HG02884 (cell line): ENCODE data around the gene EXOC3.

ENCODE experiments used
- ATAC-seq: cut with Tn5 transposase; IDR thresholded peaks from one replicate; pipeline ENCODE4 v1.9.1; 2021; ENCODE audit warnings: mild to moderate bottlenecking, moderate library complexity; ENCODE audit not compliant: unreplicated experiment

EXOC3 gene

GRCh38 chr5:437281-437771, 5.7 kb upstream of the EXOC3 start:
- ATAC-seq, result no peak

GRCh38 chr5:438481-438981, 4.4 kb upstream of the EXOC3 start:
- no peak for ATAC-seq

- ATAC-seq, result no peak
Observed at GRCh38 chr5:439181-439580, 3.8 kb upstream of the EXOC3 start.

DNA sequence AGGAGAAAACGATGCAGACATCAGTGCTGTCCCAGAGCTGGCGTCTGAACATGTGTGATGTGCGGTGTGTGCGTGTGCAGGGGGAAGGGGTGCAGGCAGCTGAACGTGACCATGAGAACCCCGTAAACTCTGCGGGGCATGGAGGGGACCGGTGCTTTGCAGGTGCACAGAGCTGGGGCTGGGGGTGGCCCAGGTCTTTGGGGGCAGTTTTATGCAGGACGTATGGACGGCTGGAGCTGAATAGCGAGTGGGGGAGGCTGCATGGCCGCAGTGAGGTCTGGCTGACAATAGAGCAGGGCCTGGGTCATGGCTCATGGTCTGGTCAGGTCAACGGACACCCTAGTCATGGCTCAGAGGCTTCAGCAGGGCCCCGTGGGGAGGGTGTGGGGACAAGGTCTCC, 3.3 kb upstream of the EXOC3 start:
- ATAC-seq, result no peak

DNA sequence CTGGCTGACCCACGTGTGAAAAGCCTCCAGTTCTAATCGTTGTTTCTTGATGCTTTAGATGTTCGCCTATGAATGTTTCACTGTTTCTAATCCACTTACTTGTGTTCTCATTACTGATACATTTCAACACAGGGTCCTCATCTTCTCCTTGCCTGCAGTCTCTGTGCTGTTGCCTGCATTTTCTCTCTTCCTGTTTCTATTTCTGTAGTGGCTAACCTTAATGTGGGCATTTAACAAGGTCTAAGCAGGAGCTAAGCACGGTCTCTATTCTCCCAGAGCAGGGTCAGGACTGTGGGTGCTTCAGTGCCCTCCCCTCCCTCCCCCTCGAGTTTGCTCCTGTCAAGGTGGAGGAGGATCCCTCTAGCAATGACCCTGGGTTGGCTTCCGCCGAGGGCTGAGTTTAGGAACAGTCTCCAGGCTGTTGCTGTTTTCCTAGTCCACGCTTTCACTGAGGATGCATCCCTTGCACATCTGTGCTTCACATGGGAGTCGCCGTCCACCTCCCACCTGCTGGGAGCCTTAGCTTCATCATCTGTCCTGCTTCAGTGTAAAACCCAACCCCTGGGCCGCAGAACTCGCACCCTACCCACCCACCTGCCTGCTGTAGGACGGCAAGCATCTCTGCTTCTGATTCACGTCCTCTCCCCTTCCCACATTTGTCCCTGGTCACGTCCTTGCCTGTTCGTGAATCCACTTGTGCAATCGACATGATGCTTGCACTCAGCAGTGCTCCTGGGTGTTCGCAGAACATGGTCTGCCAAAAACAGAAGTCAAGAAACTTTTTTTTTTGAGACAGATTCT, 2.4 kb upstream of the EXOC3 start:
- ATAC-seq, result no peak

- ATAC-seq, result no peak
Observed at GRCh38 chr5:441996-442334, 1.0 kb upstream of the EXOC3 start.

DNA sequence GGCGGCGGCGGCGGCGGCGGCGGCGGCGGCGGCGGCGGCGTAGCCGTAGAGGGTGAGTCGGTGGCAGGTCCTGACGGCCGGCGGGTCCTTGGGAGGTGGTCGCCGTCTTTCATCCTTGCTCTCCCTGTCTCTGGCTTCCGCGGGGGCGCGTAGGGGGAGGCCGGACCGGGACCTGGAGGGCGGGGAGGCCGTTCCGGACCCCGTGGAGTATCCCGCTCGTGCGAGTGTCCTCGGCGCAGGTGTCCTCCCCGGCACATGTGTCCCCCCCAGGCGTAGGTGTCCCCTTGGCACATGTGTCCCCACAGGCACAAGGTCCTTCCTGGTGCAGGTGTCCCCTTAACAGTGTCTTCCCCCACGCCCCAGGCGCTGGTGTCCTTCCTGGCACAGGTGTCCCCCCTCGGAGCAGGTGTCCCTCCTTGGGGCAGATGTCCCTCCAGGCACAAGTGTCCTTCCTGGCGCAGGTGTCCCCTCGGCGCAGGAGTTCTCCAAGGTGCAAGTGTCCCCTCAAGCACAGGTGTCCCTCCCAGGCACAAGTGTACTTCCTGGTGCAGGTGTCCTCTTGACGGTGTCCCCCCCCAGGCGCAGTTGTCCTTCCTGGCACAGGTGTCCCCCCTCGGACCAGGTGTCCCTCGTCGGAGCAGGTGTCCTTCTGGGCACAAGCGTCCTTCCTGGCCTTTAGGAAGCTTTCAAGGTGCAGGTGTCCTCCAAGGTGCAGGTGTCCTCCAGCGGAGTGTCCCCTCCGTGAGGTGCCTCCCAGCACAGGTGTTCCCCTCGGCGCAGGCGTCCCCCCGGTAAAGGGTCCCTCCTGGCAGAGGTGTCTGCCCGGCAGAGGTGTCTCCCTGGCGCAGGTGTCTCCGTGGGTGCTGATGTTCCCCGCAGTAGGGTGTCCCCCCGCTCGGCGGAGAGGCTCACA, 519 bp downstream of the EXOC3 start:
- peak; percentile 3 for ATAC-seq

DNA sequence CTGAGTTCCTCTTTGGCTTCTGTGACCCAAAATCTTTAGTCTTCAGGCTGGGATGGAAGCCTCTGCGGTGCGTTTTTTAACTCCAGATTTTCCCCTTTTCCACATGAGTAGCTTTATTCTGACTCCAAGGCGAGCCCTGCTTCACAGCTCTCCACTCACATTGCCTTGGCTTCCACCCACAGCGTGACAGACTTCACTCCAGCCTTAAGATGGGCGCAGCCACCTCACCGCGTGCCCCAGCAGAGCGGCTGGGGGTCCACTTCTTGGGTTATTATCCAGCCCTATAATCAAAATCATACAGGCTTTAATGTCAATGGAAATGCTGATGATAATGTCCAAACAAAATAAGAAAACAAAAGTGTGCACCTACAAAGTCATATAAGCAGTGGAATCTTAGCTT, 1.2 kb downstream of the EXOC3 start:
- no peak for ATAC-seq

- ATAC-seq, result no peak
Observed at GRCh38 chr5:445591-445990, 2.6 kb downstream of the EXOC3 start.

DNA sequence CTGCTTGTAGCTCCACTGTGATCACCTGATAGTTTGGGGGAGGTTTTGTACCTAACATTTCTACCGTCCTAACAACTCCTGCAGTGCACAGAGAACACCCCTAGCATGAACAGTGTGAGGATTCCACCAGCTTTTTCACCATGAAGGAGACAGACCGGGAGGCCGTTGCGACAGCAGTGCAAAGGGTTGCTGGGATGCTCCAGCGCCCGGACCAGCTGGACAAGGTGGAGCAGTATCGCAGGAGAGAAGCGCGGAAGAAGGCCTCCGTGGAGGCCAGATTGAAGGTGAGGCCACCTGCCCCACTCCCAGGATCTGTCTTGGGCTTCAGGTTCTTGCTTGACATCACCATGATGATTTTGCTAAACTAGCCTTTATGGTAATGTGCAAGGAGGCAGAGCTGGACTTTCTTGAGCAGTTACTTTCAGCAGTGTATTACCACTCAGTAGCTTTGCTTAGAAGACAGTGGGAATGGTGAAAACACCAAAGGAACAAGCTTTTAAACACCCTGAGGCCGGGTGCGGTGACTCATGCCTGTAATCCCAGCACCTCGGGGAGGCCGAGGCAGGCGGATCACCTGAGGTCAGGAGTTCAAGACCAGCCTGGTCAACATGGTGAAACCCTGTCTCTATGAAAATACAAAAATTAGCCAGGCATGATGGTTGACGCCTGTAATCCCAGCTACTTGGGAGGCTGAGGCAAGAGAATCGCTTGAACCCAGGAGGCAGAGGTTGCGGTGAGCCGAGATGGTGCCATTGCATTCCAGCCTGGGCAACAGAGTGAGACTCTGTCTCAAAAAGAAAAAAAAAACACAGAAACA, 3.3 kb downstream of the EXOC3 start:
- no peak for ATAC-seq

DNA sequence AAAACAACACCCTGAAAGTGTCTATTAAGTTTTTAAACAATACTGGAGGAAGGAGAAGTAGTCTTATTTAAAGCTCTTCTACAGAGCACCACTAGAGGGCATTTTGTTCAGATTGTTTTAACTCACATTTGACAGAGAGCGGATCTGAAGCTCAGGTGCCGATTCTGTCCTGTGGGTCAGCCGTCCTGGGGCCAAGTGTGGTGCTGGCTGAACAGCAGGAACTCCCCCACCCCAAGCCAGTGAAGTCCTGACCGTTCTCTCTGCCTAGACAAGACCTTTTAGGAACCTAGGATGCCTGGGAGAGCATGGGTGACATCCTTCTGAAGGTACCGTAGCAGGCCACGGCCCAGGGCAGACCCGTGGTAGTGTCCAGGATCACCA, 3.9 kb downstream of the EXOC3 start:
- ATAC-seq, result no peak

- no peak for ATAC-seq
Observed at GRCh38 chr5:447501-447900, 4.5 kb downstream of the EXOC3 start.

- no peak for ATAC-seq
Observed at GRCh38 chr5:448061-448765, 5.2 kb downstream of the EXOC3 start.

GRCh38 chr5:448766-449090, 5.8 kb downstream of the EXOC3 start:
- ATAC-seq, result no peak

DNA sequence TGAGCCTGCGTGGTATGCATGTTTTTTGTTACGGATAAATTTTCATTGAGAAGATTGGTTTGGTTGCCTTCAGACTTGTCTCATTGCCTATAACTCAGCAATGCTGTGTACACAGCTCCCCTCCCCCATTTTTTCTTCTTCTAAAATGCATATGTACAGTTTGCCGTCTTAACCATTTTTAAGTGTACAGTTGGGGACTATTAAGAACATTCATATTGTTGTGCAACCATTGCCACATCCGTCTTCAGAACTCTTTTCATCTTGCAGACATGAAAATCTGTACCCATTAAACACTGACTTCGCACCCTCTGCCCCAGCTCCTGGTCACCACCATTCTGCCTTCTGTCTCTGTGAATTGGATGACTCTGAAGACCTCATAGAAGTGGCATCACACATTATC, 6.2 kb downstream of the EXOC3 start:
- no peak for ATAC-seq

DNA sequence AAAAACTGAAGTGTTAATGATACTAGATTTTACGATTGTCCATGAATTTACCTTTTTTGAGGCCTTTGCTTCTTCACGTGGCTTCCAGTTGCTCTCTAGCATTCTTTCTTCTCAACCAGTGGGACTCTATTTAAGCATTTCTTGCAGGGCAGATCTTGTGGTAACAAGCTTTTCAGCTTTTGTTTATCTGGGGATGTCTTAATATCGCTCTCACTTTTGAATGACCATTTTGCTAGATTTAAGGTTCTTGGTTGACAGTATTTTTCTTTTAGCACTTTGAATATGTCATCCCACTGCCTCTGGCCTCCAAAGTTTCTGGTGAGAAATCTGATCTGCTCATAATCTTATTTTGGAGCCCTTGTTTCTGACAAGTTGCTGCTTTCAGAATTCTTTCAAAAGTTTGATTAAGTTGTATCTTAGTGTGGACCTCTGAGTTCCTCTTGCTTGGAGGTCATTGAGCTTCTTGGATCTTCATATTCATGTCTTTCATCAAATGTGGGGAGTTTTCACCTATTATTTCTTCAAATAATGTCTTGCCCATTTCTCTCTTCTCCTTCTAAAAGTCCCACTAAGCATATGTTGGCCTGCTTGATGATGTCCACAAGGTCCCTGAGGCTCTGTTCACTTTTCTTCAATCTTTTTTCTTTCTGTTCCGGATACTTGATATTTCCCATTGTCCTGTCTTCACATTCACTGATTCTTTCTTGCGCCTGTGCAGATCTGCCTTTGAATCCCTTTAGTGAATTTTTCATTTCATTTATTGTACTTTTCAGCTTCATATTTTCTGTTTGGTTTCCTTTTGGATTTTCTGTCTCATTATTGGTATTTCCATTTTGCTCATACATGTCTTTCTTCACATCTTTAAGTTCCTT, 8.8 kb downstream of the EXOC3 start:
- ATAC-seq, result no peak

- no peak for ATAC-seq
Observed at GRCh38 chr5:452978-453710, 10.2 kb downstream of the EXOC3 start.

- no peak for ATAC-seq
Observed at GRCh38 chr5:453725-454481, 10.9 kb downstream of the EXOC3 start.
